T-helper 1 cell treated with Interleukin-12 subunit alpha and Interleukin-12 subunit beta and Interleukin-4 antibody, amounts not matched to agents 30 μg/mL and 1 μg/mL, for 36 hours (primary cell): ENCODE results near the gene UNCX.

Experiments
- H3K27ac Mint-ChIP-seq: one replicate; pipeline ENCODE4 v1.8.0; 2021; ENCODE audit warnings: mild to moderate bottlenecking, mixed read lengths
- H3K27me3 Mint-ChIP-seq: one replicate; pipeline ENCODE4 v1.8.0; 2021; ENCODE audit warnings: low read depth, mixed read lengths
- H3K36me3 Mint-ChIP-seq: one replicate; pipeline ENCODE4 v1.8.0; 2021; ENCODE audit warnings: low read depth, mixed read lengths
- H3K4me1 Mint-ChIP-seq: one replicate; pipeline ENCODE4 v1.8.0; 2021; ENCODE audit warnings: low read depth, mixed read lengths
- H3K4me3 Mint-ChIP-seq: one replicate; pipeline ENCODE4 v1.8.0; 2021; ENCODE audit warnings: mild to moderate bottlenecking, moderate library complexity, mixed read lengths
- H3K9me3 Mint-ChIP-seq: one replicate; pipeline ENCODE4 v1.8.0; 2021; ENCODE audit warnings: mixed read lengths

UNCX gene

GRCh38 chr7:1242256-1242605, 9.6 kb downstream of the UNCX start:
- Mint-ChIP-seq H3K4me1 (peaks cover 4% of the 10 kb centered on the region), H3K9me3 (no peaks in the 10 kb centered on the region), H3K4me3 (no peak overlapping the region), H3K36me3 (no peaks in the 10 kb centered on the region), H3K27me3 (peaks cover 80% of the 10 kb centered on the region), H3K27ac (no peak overlapping the region)

- H3K27me3 Mint-ChIP-seq: peaks cover 77% of the 10 kb centered on the region
- peak overlapping the region; percentile 9 for H3K27ac Mint-ChIP-seq
- H3K4me1 Mint-ChIP-seq: peaks cover 2% of the 10 kb centered on the region
- no peaks in the 10 kb centered on the region for H3K36me3 Mint-ChIP-seq
- no peaks in the 10 kb centered on the region for H3K9me3 Mint-ChIP-seq
- no peak overlapping the region for H3K4me3 Mint-ChIP-seq
These were observed 10.1 kb downstream of the UNCX start for GRCh38 chr7:1242606-1243289.

GRCh38 chr7:1243290-1243963, 10.8 kb downstream of the UNCX start:
- no peaks in the 10 kb centered on the region for H3K9me3 Mint-ChIP-seq
- H3K4me1 Mint-ChIP-seq: peaks cover 2% of the 10 kb centered on the region
- H3K36me3 Mint-ChIP-seq: no peaks in the 10 kb centered on the region
- peaks cover 79% of the 10 kb centered on the region for H3K27me3 Mint-ChIP-seq
- H3K4me3 Mint-ChIP-seq: no peak overlapping the region
- H3K27ac Mint-ChIP-seq: peak overlapping the region; percentile 9

- Mint-ChIP-seq H3K36me3 (no peaks in the 10 kb centered on the region), H3K9me3 (no peaks in the 10 kb centered on the region), H3K4me1 (peaks cover 2% of the 10 kb centered on the region), H3K27me3 (peaks cover 75% of the 10 kb centered on the region), H3K27ac (no peak overlapping the region), H3K4me3 (no peak overlapping the region)
These were observed 11.3 kb downstream of the UNCX start for GRCh38 chr7:1243964-1244416.

- H3K4me3 Mint-ChIP-seq: no peak overlapping the region
- H3K4me1 Mint-ChIP-seq: peaks cover 2% of the 10 kb centered on the region
- no peaks in the 10 kb centered on the region for H3K9me3 Mint-ChIP-seq
- no peak overlapping the region for H3K27ac Mint-ChIP-seq
- H3K27me3 Mint-ChIP-seq: peaks cover 71% of the 10 kb centered on the region
- no peaks in the 10 kb centered on the region for H3K36me3 Mint-ChIP-seq
These were observed 12.2 kb downstream of the UNCX start for GRCh38 chr7:1244700-1245523.

- Mint-ChIP-seq H3K27me3 (peaks cover 71% of the 10 kb centered on the region), H3K4me1 (peaks cover 2% of the 10 kb centered on the region), H3K9me3 (no peaks in the 10 kb centered on the region), H3K4me3 (no peak overlapping the region), H3K27ac (peak overlapping the region; percentile 63), H3K36me3 (no peaks in the 10 kb centered on the region)
These were observed 12.9 kb downstream of the UNCX start for GRCh38 chr7:1245524-1246050.

GRCh38 chr7:1246160-1246870, 13.6 kb downstream of the UNCX start:
- Mint-ChIP-seq H3K9me3 (no peaks in the 10 kb centered on the region), H3K4me3 (no peak overlapping the region), H3K4me1 (no peaks in the 10 kb centered on the region), H3K36me3 (no peaks in the 10 kb centered on the region), H3K27me3 (peaks cover 74% of the 10 kb centered on the region), H3K27ac (peak overlapping the region; percentile 63)

GRCh38 chr7:1246871-1247526, 14.3 kb downstream of the UNCX start:
- H3K4me1 Mint-ChIP-seq: no peaks in the 10 kb centered on the region
- no peak overlapping the region for H3K4me3 Mint-ChIP-seq
- no peaks in the 10 kb centered on the region for H3K36me3 Mint-ChIP-seq
- peaks cover 70% of the 10 kb centered on the region for H3K27me3 Mint-ChIP-seq
- no peak overlapping the region for H3K27ac Mint-ChIP-seq
- H3K9me3 Mint-ChIP-seq: no peaks in the 10 kb centered on the region

GRCh38 chr7:1247527-1248041, 14.9 kb downstream of the UNCX start:
- Mint-ChIP-seq H3K4me3 (no peak overlapping the region), H3K27ac (no peak overlapping the region), H3K4me1 (no peaks in the 10 kb centered on the region), H3K9me3 (no peaks in the 10 kb centered on the region), H3K36me3 (no peaks in the 10 kb centered on the region), H3K27me3 (peaks cover 69% of the 10 kb centered on the region)

GRCh38 chr7:1248143-1248915, 15.7 kb downstream of the UNCX start:
- Mint-ChIP-seq H3K27ac (no peak overlapping the region), H3K27me3 (peaks cover 70% of the 10 kb centered on the region), H3K4me1 (no peaks in the 10 kb centered on the region), H3K9me3 (no peaks in the 10 kb centered on the region), H3K4me3 (no peak overlapping the region), H3K36me3 (no peaks in the 10 kb centered on the region)

- no peak overlapping the region for H3K4me3 Mint-ChIP-seq
- H3K27me3 Mint-ChIP-seq: peaks cover 65% of the 10 kb centered on the region
- no peak overlapping the region for H3K27ac Mint-ChIP-seq
- no peaks in the 10 kb centered on the region for H3K4me1 Mint-ChIP-seq
- H3K36me3 Mint-ChIP-seq: no peaks in the 10 kb centered on the region
- H3K9me3 Mint-ChIP-seq: no peaks in the 10 kb centered on the region
These were observed 16.4 kb downstream of the UNCX start for GRCh38 chr7:1248916-1249581.

- Mint-ChIP-seq H3K27ac (no peak overlapping the region), H3K36me3 (no peaks in the 10 kb centered on the region), H3K4me1 (no peaks in the 10 kb centered on the region), H3K4me3 (no peak overlapping the region), H3K27me3 (peaks cover 58% of the 10 kb centered on the region), H3K9me3 (no peaks in the 10 kb centered on the region)
These were observed 17.1 kb downstream of the UNCX start for GRCh38 chr7:1249731-1250130.

- H3K27me3 Mint-ChIP-seq: peaks cover 47% of the 10 kb centered on the region
- H3K27ac Mint-ChIP-seq: no peak overlapping the region
- H3K4me3 Mint-ChIP-seq: no peak overlapping the region
- H3K4me1 Mint-ChIP-seq: no peaks in the 10 kb centered on the region
- no peaks in the 10 kb centered on the region for H3K9me3 Mint-ChIP-seq
- H3K36me3 Mint-ChIP-seq: no peaks in the 10 kb centered on the region
These were observed 18.2 kb downstream of the UNCX start for GRCh38 chr7:1250901-1251300.
